ENCODE results near the gene DGAT2.

- TF ChIP-seq CTCF (IDR thresholded peaks at IDR 0.05 in 4 of 5, conservative IDR thresholded peaks at IDR 0.05 in 1 of 5), result no peak
- no peak for TF ChIP-seq POLR2A (IDR thresholded peaks at IDR 0.05)
Observed at GRCh38 chr11:75759832-75760231, 8.7 kb upstream of the DGAT2 start.

Measured in gastrocnemius medialis (tissue), 4 donors.